NCI-H524 (cell line): ENCODE data around the gene FSTL4.

Experiments
- DNase-seq, 2 experiments: peaks; one replicate each; lab custom pipeline; 2025; lab: John Stamatoyannopoulos, UW

FSTL4 gene

GRCh38 chr5:133321833-133322420 is 290.4 kb downstream of the FSTL4 start:
- DNase-seq: no peak

- DNase-seq: no peak
Measured at GRCh38 chr5:133321286-133321832, 291.0 kb downstream of the FSTL4 start.

- DNase-seq: no peak
Measured at GRCh38 chr5:133319905-133320520, 292.3 kb downstream of the FSTL4 start.

- DNase-seq: no peak
Measured at GRCh38 chr5:133319244-133319643, 293.1 kb downstream of the FSTL4 start.

GRCh38 chr5:133317558-133317957 is 294.8 kb downstream of the FSTL4 start:
- no peak for DNase-seq

GRCh38 chr5:133316346-133317343 is 295.7 kb downstream of the FSTL4 start:
- DNase-seq: no peak

- no peak for DNase-seq
Measured at GRCh38 chr5:133314086-133314485, 298.3 kb downstream of the FSTL4 start.

- no peak for DNase-seq
Measured at GRCh38 chr5:133311176-133311575, 301.2 kb downstream of the FSTL4 start.

GRCh38 chr5:133309984-133310621 is 302.2 kb downstream of the FSTL4 start:
- no peak for DNase-seq

GRCh38 chr5:133309166-133309795 is 303.1 kb downstream of the FSTL4 start:
- DNase-seq: no peak

- no peak for DNase-seq
Measured at GRCh38 chr5:133307275-133307674, 305.1 kb downstream of the FSTL4 start.

GRCh38 chr5:133304707-133305216 is 307.6 kb downstream of the FSTL4 start:
- DNase-seq: no peak

- no peak for DNase-seq
Measured at GRCh38 chr5:133304178-133304577, 308.2 kb downstream of the FSTL4 start.

- no peak for DNase-seq
Measured at GRCh38 chr5:133303298-133303697, 309.0 kb downstream of the FSTL4 start.

GRCh38 chr5:133299728-133300127 is 312.6 kb downstream of the FSTL4 start:
- no peak for DNase-seq

- DNase-seq: peak; percentile 34 to 36
Measured at GRCh38 chr5:133299021-133299420, 313.3 kb downstream of the FSTL4 start.

GRCh38 chr5:133298447-133298846 is 313.9 kb downstream of the FSTL4 start:
- no peak for DNase-seq

- peak; percentile 66 to 85 for DNase-seq
Measured at GRCh38 chr5:133297293-133297692, 315.0 kb downstream of the FSTL4 start.

GRCh38 chr5:133296624-133297023 is 315.7 kb downstream of the FSTL4 start:
- no peak for DNase-seq

- no peak for DNase-seq
Measured at GRCh38 chr5:133295520-133295919, 316.8 kb downstream of the FSTL4 start.

- DNase-seq: no peak
Measured at GRCh38 chr5:133294380-133294779, 318.0 kb downstream of the FSTL4 start.
